KMS-11 (cell line): Measurements from ENCODE around the gene LMTK2.

Source experiments
- H2AFZ ChIP-seq: fragments of 200-600 bp; sonication (generic); 2 replicates; pipeline ENCODE4 v1.6.1; 2016; ENCODE audit warnings: antibody characterized with exemption, mixed run types, low read depth
- H3K27ac ChIP-seq: fragments of 200-600 bp; sonication (generic); 2 replicates; pipeline ENCODE4 v1.6.1; 2016; ENCODE audit warnings: mild to moderate bottlenecking, mixed run types
- H3K27me3 ChIP-seq: fragments of 200-600 bp; sonication (generic); 2 replicates; pipeline ENCODE4 v1.6.1; 2017; ENCODE audit warnings: mild to moderate bottlenecking, low read depth, mixed run types, moderate library complexity; ENCODE audit not compliant: insufficient read depth
- H3K36me3 ChIP-seq: fragments of 200-600 bp; sonication (generic); 2 replicates; pipeline ENCODE4 v1.6.1; 2017; ENCODE audit warnings: mild to moderate bottlenecking, mixed run types; ENCODE audit not compliant: insufficient read depth
- H3K4me1 ChIP-seq: fragments of 200-600 bp; sonication (generic); 2 replicates; pipeline ENCODE4 v1.6.1; 2016; ENCODE audit warnings: mild to moderate bottlenecking, low read depth, mixed run types; ENCODE audit not compliant: poor library complexity, severe bottlenecking
- H3K4me2 ChIP-seq: fragments of 200-600 bp; sonication (generic); 2 replicates; pipeline ENCODE4 v1.7.0; 2016; ENCODE audit warnings: mild to moderate bottlenecking, mixed run types
- H3K4me3 ChIP-seq: fragments of 200-600 bp; sonication (generic); IDR thresholded peaks from 2 replicates; pipeline ENCODE4 v1.6.1; 2017; ENCODE audit warnings: low read depth, low read length, mixed read lengths; ENCODE audit not compliant: insufficient read depth
- H3K79me2 ChIP-seq: fragments of 200-600 bp; sonication (generic); 2 replicates; pipeline ENCODE4 v1.6.1; 2016; ENCODE audit warnings: low read depth, mixed run types; ENCODE audit not compliant: insufficient read depth
- H3K9ac ChIP-seq: fragments of 200-600 bp; sonication (generic); 2 replicates; pipeline ENCODE4 v1.6.1; 2016; ENCODE audit warnings: mild to moderate bottlenecking, mixed run types
- H4K20me1 ChIP-seq: fragments of 200-600 bp; sonication (generic); 2 replicates; pipeline ENCODE4 v1.6.1; 2016; ENCODE audit warnings: mild to moderate bottlenecking, mixed run types; ENCODE audit not compliant: insufficient read depth
- CTCF ChIP-seq: fragments of 200-600 bp; sonication (generic); conservative IDR thresholded peaks from 2 replicates; pipeline ENCODE4 v1.6.1; 2017; ENCODE audit warnings: low read depth, mild to moderate bottlenecking, antibody characterized with exemption, low read length, moderate library complexity, mixed read lengths

Gene LMTK2

GRCh38 chr7:98202367-98203195 is 95.9 kb downstream of the LMTK2 start:
- peak overlapping the region; percentile 79 for H3K4me2 ChIP-seq
- TF ChIP-seq CTCF = no peak
- H3K27ac ChIP-seq = peak overlapping the region; percentile 95
- H3K27me3 ChIP-seq = no peaks in the 10 kb centered on the region
- H3K4me1 ChIP-seq = peaks cover 50% of the 10 kb centered on the region
- no peak overlapping the region for H3K4me3 ChIP-seq
- H3K9ac ChIP-seq = peak overlapping the region; percentile 84
- H2AFZ ChIP-seq = peak overlapping the region; percentile 72
- no peaks in the 10 kb centered on the region; the same call in 1 of the 2 replicates for H3K36me3 ChIP-seq
- peaks cover 7% of the 10 kb centered on the region for H3K79me2 ChIP-seq
- H4K20me1 ChIP-seq = no peaks in the 10 kb centered on the region

GRCh38 chr7:98203261-98203963 is 96.8 kb downstream of the LMTK2 start:
- Histone ChIP-seq H3K36me3 (no peaks in the 10 kb centered on the region; the same call in 1 of the 2 replicates), H4K20me1 (no peaks in the 10 kb centered on the region), H3K9ac (peak overlapping the region; percentile 84), H3K4me2 (peak overlapping the region; percentile 79), H3K79me2 (peaks cover 7% of the 10 kb centered on the region), H2AFZ (peak overlapping the region; percentile 72), H3K27ac (peak overlapping the region; percentile 95), H3K27me3 (no peaks in the 10 kb centered on the region), H3K4me1 (peaks cover 50% of the 10 kb centered on the region), H3K4me3 (no peak overlapping the region)
- TF ChIP-seq CTCF = no peak

- Histone ChIP-seq H3K9ac (no peak overlapping the region), H3K27me3 (no peaks in the 10 kb centered on the region), H3K4me3 (no peak overlapping the region), H2AFZ (no peak overlapping the region), H3K4me1 (peaks cover 50% of the 10 kb centered on the region), H4K20me1 (no peaks in the 10 kb centered on the region), H3K27ac (no peak overlapping the region), H3K79me2 (peaks cover 7% of the 10 kb centered on the region), H3K4me2 (no peak overlapping the region; the same call in 1 of the 2 replicates), H3K36me3 (no peaks in the 10 kb centered on the region; the same call in 1 of the 2 replicates)
- TF ChIP-seq CTCF = no peak
Measured at GRCh38 chr7:98203964-98204605, 97.4 kb downstream of the LMTK2 start.

GRCh38 chr7:98204670-98205069 is 98.0 kb downstream of the LMTK2 start:
- Histone ChIP-seq H3K9ac (no peak overlapping the region), H3K4me1 (peaks cover 48% of the 10 kb centered on the region), H4K20me1 (no peaks in the 10 kb centered on the region), H3K36me3 (no peaks in the 10 kb centered on the region; the same call in 1 of the 2 replicates), H2AFZ (no peak overlapping the region), H3K4me2 (no peak overlapping the region), H3K79me2 (peaks cover 7% of the 10 kb centered on the region), H3K4me3 (no peak overlapping the region), H3K27ac (no peak overlapping the region), H3K27me3 (no peaks in the 10 kb centered on the region)
- TF ChIP-seq CTCF = no peak
